ENCODE results near the gene ATP1A3.

DNA sequence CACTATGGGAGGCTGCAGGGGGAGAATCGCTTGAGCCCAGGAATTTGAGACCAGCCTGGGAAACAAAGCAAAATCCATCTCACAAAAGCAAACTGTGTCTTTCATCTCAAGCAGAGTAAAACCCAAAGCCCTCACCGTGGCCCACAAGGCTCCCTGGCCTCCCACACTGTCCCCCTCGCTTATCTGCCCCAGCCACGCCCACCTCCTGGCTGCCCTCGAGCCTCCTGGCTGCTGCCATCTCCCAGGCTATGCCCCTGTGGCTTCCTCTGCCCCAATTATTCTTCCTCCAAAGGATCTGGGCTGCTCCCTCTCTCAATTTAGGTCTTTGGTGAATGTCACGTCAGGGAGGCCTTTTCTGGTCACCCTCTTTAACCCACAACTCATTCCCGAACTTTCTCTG is 38.5 kb downstream of the ATP1A3 start:
- TF ChIP-seq, protein P1, sequence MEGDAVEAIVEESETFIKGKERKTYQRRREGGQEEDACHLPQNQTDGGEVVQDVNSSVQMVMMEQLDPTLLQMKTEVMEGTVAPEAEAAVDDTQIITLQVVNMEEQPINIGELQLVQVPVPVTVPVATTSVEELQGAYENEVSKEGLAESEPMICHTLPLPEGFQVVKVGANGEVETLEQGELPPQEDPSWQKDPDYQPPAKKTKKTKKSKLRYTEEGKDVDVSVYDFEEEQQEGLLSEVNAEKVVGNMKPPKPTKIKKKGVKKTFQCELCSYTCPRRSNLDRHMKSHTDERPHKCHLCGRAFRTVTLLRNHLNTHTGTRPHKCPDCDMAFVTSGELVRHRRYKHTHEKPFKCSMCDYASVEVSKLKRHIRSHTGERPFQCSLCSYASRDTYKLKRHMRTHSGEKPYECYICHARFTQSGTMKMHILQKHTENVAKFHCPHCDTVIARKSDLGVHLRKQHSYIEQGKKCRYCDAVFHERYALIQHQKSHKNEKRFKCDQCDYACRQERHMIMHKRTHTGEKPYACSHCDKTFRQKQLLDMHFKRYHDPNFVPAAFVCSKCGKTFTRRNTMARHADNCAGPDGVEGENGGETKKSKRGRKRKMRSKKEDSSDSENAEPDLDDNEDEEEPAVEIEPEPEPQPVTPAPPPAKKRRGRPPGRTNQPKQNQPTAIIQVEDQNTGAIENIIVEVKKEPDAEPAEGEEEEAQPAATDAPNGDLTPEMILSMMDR (IDR thresholded peaks at IDR 0.05; ENCODE audit: low read length): no peak
- TF ChIP-seq EZH2 (optimal IDR thresholded peaks at IDR 0.05; ENCODE audit: low read depth, low read length): no peak
